GM18861 (cell line): ENCODE results near the gene PIEZO1.

Experiments used
- ATAC-seq: cut with Tn5 transposase; IDR thresholded peaks from one replicate; pipeline ENCODE4 v1.9.1; 2021; ENCODE audit not compliant: unreplicated experiment

PIEZO1 gene

GRCh38 chr16:88754109-88754911 lies 30.7 kb downstream of the PIEZO1 start:
- no peak for ATAC-seq

- ATAC-seq: no peak
Measured at GRCh38 chr16:88753602-88754001, 31.4 kb downstream of the PIEZO1 start.

- no peak for ATAC-seq
Measured at GRCh38 chr16:88753191-88753590, 31.8 kb downstream of the PIEZO1 start.

GRCh38 chr16:88752386-88753002 lies 32.5 kb downstream of the PIEZO1 start:
- ATAC-seq: no peak

- ATAC-seq: no peak
Measured at GRCh38 chr16:88750854-88751253, 34.2 kb downstream of the PIEZO1 start.

GRCh38 chr16:88749358-88749757 lies 35.7 kb downstream of the PIEZO1 start:
- no peak for ATAC-seq

- ATAC-seq: no peak
Measured at GRCh38 chr16:88748364-88748763, 36.7 kb downstream of the PIEZO1 start.

- no peak for ATAC-seq
Measured at GRCh38 chr16:88747588-88748301, 37.3 kb downstream of the PIEZO1 start.

GRCh38 chr16:88746506-88746905 lies 38.5 kb downstream of the PIEZO1 start:
- no peak for ATAC-seq

GRCh38 chr16:88744577-88745521 lies 40.2 kb downstream of the PIEZO1 start:
- ATAC-seq: no peak

- ATAC-seq: no peak
Measured at GRCh38 chr16:88743693-88744576, 41.1 kb downstream of the PIEZO1 start.

- no peak for ATAC-seq
Measured at GRCh38 chr16:88742896-88743605, 42.0 kb downstream of the PIEZO1 start.

- ATAC-seq: no peak
Measured at GRCh38 chr16:88741368-88741767, 43.7 kb downstream of the PIEZO1 start.

- no peak for ATAC-seq
Measured at GRCh38 chr16:88740727-88741055, 44.3 kb downstream of the PIEZO1 start.

GRCh38 chr16:88739977-88740726 lies 44.9 kb downstream of the PIEZO1 start:
- no peak for ATAC-seq

GRCh38 chr16:88739139-88739976 lies 45.7 kb downstream of the PIEZO1 start:
- no peak for ATAC-seq

- no peak for ATAC-seq
Measured at GRCh38 chr16:88738151-88739084, 46.6 kb downstream of the PIEZO1 start.
